CD14-positive monocyte (primary cell): ENCODE measurements around the gene ST3GAL3. TPM values are rescaled to one million over a fixed set of nuclear protein-coding genes. Genes with fewer than 3 reads are reported as not detected.

ENCODE experiments used
- DNase-seq, 3 donors: peaks; one replicate each; pipeline ENCODE4 v3.0.0-alpha.2; 2011 to 2022
- H2AFZ ChIP-seq: 2 replicates; pipeline ENCODE4 v1.6.0; 2012; ENCODE audit warnings: mild to moderate bottlenecking, low read depth, low read length, inconsistent platforms; ENCODE audit not compliant: insufficient read depth, poor library complexity, severe bottlenecking
- H3K27ac ChIP-seq, 2 donors: 1 replicate in 1 of 2; 2 replicates in 1 of 2; pipeline ENCODE4 v1.5.1; 2012 to 2013; ENCODE audit warnings: low read length in 2 of 2, control low read depth in 1 of 2, inconsistent platforms in 1 of 2, low read depth in 1 of 2, mild to moderate bottlenecking in 1 of 2
- H3K27me3 ChIP-seq, 2 donors: one replicate each; pipeline versions ENCODE4 v1.6.0 to v1.6.1; 2011 to 2013; ENCODE audit warnings: low read length in 2 of 2; ENCODE audit not compliant: control insufficient read depth in 2 of 2, insufficient read depth in 2 of 2
- H3K36me3 ChIP-seq, 2 donors: replicated peaks in 1 of 2; 1 replicate in 1 of 2; 2 replicates in 1 of 2; pipeline versions ENCODE4 v1.5.1 to v1.6.1; 2012 to 2013; ENCODE audit warnings: low read length in 2 of 2, control low read depth in 1 of 2, inconsistent platforms in 1 of 2, mild to moderate bottlenecking in 1 of 2; ENCODE audit not compliant: insufficient read depth in 2 of 2, control insufficient read depth in 1 of 2
- H3K4me1 ChIP-seq, 2 donors: 1 replicate in 1 of 2; 2 replicates in 1 of 2; pipeline versions ENCODE4 v1.5.1 to v1.6.1; 2012 to 2013; ENCODE audit warnings: low read length in 2 of 2, control low read depth in 1 of 2, inconsistent platforms in 1 of 2, mild to moderate bottlenecking in 1 of 2, moderate library complexity in 1 of 2; ENCODE audit not compliant: insufficient read depth in 2 of 2, control insufficient read depth in 1 of 2
- H3K4me2 ChIP-seq: replicated peaks from 2 replicates; pipeline ENCODE3; 2012; ENCODE audit warnings: low read length, moderate library complexity, mild to moderate bottlenecking; ENCODE audit not compliant: poor library complexity, severe bottlenecking; ENCODE audit errors: extremely low read depth
- H3K4me3 ChIP-seq, 3 experiments: fragments of 200-600 bp in 1 of 3; sonication (generic) in 1 of 3; replicated peaks in 1 of 3; 1 replicate in 2 of 3; 2 replicates in 1 of 3; pipeline ENCODE4 v1.5.1; 2011 to 2013; ENCODE audit warnings: low read length in 3 of 3, mild to moderate bottlenecking in 3 of 3, control low read depth in 2 of 3, low read depth in 2 of 3, inconsistent platforms in 1 of 3, moderate library complexity in 1 of 3
- H3K79me2 ChIP-seq: 2 replicates; pipeline ENCODE4 v1.6.0; 2012; ENCODE audit warnings: mild to moderate bottlenecking, control low read depth, inconsistent platforms, low read length, moderate library complexity; ENCODE audit not compliant: insufficient read depth
- H3K9ac ChIP-seq: 2 replicates; pipeline ENCODE4 v1.6.0; 2017; ENCODE audit warnings: low read length, mild to moderate bottlenecking; ENCODE audit not compliant: insufficient read depth, poor library complexity, severe bottlenecking
- H3K9me3 ChIP-seq, 2 donors: replicated peaks in 1 of 2; 1 replicate in 1 of 2; 2 replicates in 1 of 2; pipeline versions ENCODE4 v1.5.1 to v1.6.1; 2012 to 2013; ENCODE audit warnings: low read length in 2 of 2, control low read depth in 1 of 2; ENCODE audit not compliant: control insufficient read depth in 1 of 2, insufficient read depth in 1 of 2
- H4K20me1 ChIP-seq: 2 replicates; pipeline ENCODE4 v1.6.0; 2012; ENCODE audit warnings: mild to moderate bottlenecking, low read length, control low read depth, moderate library complexity; ENCODE audit not compliant: insufficient read depth
- H3K27ac Mint-ChIP-seq, 7 donors: one replicate each; pipeline ENCODE4 v1.8.0; 2020; ENCODE audit warnings: mild to moderate bottlenecking in 7 of 7, mixed read lengths in 7 of 7, moderate library complexity in 6 of 7, inconsistent platforms in 2 of 7
- H3K27me3 Mint-ChIP-seq, 3 donors: one replicate each; pipeline ENCODE4 v1.8.0; 2021 to 2022; ENCODE audit warnings: low read depth in 3 of 3, mild to moderate bottlenecking in 3 of 3, mixed read lengths in 3 of 3, moderate library complexity in 3 of 3, inconsistent platforms in 1 of 3
- H3K36me3 Mint-ChIP-seq, 2 donors: one replicate each; pipeline ENCODE4 v1.8.0; 2020; ENCODE audit warnings: mixed read lengths in 2 of 2, inconsistent platforms in 1 of 2, mild to moderate bottlenecking in 1 of 2
- H3K4me1 Mint-ChIP-seq: one replicate; pipeline ENCODE4 v1.8.0; 2020; ENCODE audit warnings: mild to moderate bottlenecking, mixed read lengths
- H3K4me3 Mint-ChIP-seq, 2 donors: one replicate each; pipeline ENCODE4 v1.8.0; 2020; ENCODE audit warnings: mild to moderate bottlenecking in 2 of 2, mixed read lengths in 2 of 2, moderate library complexity in 1 of 2
- H3K9me3 Mint-ChIP-seq, 7 donors: one replicate each; pipeline ENCODE4 v1.8.0; 2020 to 2022; ENCODE audit warnings: mixed read lengths in 7 of 7, mild to moderate bottlenecking in 6 of 7, moderate library complexity in 6 of 7, inconsistent platforms in 2 of 7
- WGBS: methylation state at CpG from one replicate; pipeline ENCODE4 v1.1.5; 2013; ENCODE audit warnings: missing lambda C conversion rate; ENCODE audit not compliant: insufficient coverage; 5-methylcytosine and 5-hydroxymethylcytosine counted together
- intact Hi-C, 2 donors: fragments of 100-400 bp; cut with micrococcal nuclease; formaldehyde crosslinking; loops; one replicate each; pipeline versions ENCODE4 v1.15.0 to v1.15.1; 2023
- polyA plus RNA-seq, 3 donors: library from polyadenylated mRNA; depleted of rRNA in 1 of 3; unstranded in 2 of 3; stranded (reverse) in 1 of 3; fragments of 300-500 nt in 2 of 3; fragments of >200 nt in 1 of 3; fragmentation: Illumina TruSeq in 2 of 3; gene quantifications; 1 replicate in 2 of 3; 2 replicates in 1 of 3; pipeline ENCODE4 v1.2.3, GENCODE V29; 2012 to 2021
- TF ChIP-seq, protein P1 (sequence below): fragments of 200-600 bp; IDR thresholded peaks from one replicate; pipeline ENCODE4 v1.8.0; 2022; ENCODE audit warnings: antibody characterized with exemption, mild to moderate bottlenecking

The ST3GAL3 gene
- polyA plus RNA-seq, 3 donors = 1.6 to 4.5 (median 2.1) TPM

- DNase-seq = no peak
- Histone ChIP-seq H3K36me3 (peaks cover 2 to 6% of the 10 kb centered on the region in 2 donors), H3K27me3 (no peaks in the 10 kb centered on the region), H3K9ac (no peak overlapping the region), H3K9me3 (no peaks in the 10 kb centered on the region), H3K4me1 (peaks cover 0 to 4% of the 10 kb centered on the region in 2 donors), H3K4me2 (no peak overlapping the region), H3K27ac (no peak overlapping the region), H4K20me1 (no peaks in the 10 kb centered on the region), H3K4me3 (no peak overlapping the region), H3K79me2 (no peaks in the 10 kb centered on the region), H2AFZ (no peak overlapping the region)
- H3K27ac Mint-ChIP-seq = peak overlapping the region in 1 of 7 donors; percentile 61
- WGBS = 100% methylated on average over 3 of the region's 4 CpGs
- H3K27me3 Mint-ChIP-seq = peaks cover 0 to 2% (median 2%) of the 10 kb centered on the region in 3 donors
- H3K4me1 Mint-ChIP-seq = peaks cover 4% of the 10 kb centered on the region
- peaks cover 2 to 4% of the 10 kb centered on the region in 2 donors for H3K36me3 Mint-ChIP-seq
- H3K9me3 Mint-ChIP-seq = no peaks in the 10 kb centered on the region
- no peak overlapping the region for H3K4me3 Mint-ChIP-seq
- TF ChIP-seq, protein P1, sequence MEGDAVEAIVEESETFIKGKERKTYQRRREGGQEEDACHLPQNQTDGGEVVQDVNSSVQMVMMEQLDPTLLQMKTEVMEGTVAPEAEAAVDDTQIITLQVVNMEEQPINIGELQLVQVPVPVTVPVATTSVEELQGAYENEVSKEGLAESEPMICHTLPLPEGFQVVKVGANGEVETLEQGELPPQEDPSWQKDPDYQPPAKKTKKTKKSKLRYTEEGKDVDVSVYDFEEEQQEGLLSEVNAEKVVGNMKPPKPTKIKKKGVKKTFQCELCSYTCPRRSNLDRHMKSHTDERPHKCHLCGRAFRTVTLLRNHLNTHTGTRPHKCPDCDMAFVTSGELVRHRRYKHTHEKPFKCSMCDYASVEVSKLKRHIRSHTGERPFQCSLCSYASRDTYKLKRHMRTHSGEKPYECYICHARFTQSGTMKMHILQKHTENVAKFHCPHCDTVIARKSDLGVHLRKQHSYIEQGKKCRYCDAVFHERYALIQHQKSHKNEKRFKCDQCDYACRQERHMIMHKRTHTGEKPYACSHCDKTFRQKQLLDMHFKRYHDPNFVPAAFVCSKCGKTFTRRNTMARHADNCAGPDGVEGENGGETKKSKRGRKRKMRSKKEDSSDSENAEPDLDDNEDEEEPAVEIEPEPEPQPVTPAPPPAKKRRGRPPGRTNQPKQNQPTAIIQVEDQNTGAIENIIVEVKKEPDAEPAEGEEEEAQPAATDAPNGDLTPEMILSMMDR = no peak
- intact Hi-C loops = no loop called here
Measured at GRCh38 chr1:43883321-43883720, 176.0 kb downstream of the ST3GAL3 start.

DNA sequence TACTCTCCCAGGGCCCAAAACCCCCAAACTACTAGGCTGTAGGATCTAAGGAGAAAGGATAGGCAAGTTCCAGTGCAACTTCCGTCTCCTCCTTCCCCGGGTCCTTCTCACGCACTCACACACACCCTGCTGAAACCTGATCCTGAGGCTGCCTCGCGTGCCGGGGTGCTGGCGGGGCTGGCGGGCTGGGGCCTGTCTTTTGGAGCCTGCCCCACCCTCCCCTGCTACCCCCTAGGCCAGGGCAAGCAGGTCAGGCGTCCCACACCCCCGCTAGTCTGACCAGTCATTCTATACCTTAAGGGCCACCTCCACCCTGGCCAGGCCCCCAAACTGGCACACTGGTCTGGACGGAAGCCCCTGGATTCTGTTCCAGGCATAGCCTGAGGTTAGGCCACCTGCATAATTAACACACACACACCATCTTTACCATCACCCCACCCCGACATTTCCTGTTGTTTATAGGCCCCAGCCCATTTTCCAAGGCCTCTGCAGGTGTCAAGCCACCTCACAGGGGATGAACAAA lies 178.0 kb downstream of the ST3GAL3 start:
- peaks cover 4% of the 10 kb centered on the region in 2 donors for H3K36me3 Mint-ChIP-seq
- intact Hi-C loops = no loop called here
- peaks cover 4% of the 10 kb centered on the region for H3K4me1 Mint-ChIP-seq
- Histone ChIP-seq H3K4me3 (no peak overlapping the region), H3K79me2 (no peaks in the 10 kb centered on the region), H3K4me2 (no peak overlapping the region), H4K20me1 (no peaks in the 10 kb centered on the region), H3K36me3 (no peaks in the 10 kb centered on the region), H3K9ac (no peak overlapping the region), H2AFZ (no peak overlapping the region), H3K27me3 (no peaks in the 10 kb centered on the region), H3K27ac (no peak overlapping the region), H3K9me3 (no peaks in the 10 kb centered on the region), H3K4me1 (peaks cover 0 to 4% of the 10 kb centered on the region in 2 donors)
- DNase-seq = no peak
- peaks cover 0 to 2% (median 2%) of the 10 kb centered on the region in 3 donors for H3K27me3 Mint-ChIP-seq
- TF ChIP-seq, protein P1 = no peak
- 96% methylated on average over 9 of the region's 12 CpGs for WGBS
- no peak overlapping the region for H3K4me3 Mint-ChIP-seq
- H3K9me3 Mint-ChIP-seq = no peaks in the 10 kb centered on the region
- H3K27ac Mint-ChIP-seq = peak overlapping the region in 1 of 7 donors; percentile 30
